Measurements from ENCODE around the gene FIGNL1. TPM values are rescaled to one million over a fixed set of nuclear protein-coding genes. Genes with fewer than 3 reads are reported as not detected.

Gene FIGNL1
- total RNA-seq, 1 experiment from 2014 or later, result 14.5 TPM

DNA sequence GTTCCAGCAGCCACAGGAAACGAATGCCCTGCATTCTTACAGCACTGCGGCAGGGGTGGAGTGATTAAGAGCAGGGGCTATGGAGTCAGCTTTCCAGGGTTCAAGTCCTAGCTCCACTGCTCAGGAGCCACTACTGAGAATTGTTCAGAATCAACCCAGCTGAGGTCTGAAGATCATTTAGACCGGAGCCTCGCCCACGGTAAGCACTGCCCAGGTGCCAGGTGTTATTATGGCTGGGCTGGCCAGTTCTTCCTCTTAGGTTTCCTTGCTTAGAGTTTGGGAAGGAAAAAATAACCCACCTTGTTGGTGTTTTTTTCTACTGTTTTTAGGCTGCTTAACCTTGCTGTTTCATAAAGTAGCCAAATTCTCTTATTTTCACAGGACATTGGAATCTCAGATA lies 4.8 kb upstream of the FIGNL1 start:
- no peak for TF ChIP-seq CTCF (IDR thresholded peaks at IDR 0.05; ENCODE audit: unreplicated experiment)
- no peak overlapping the region for H3K4me3 Mint-ChIP-seq (ENCODE audit: unreplicated experiment)
- no peaks in the 10 kb centered on the region for H3K9me3 Mint-ChIP-seq (ENCODE audit: unreplicated experiment)
- no TSS peak for BruUV-seq (replicated peaks)
- H3K4me1 Mint-ChIP-seq (ENCODE audit: insufficient read depth, unreplicated experiment), result no peaks in the 10 kb centered on the region
- CTCF ChIA-PET, result interaction anchor here (3.0 kb wide), 1 partner anchor 12 kb away, joined by 21 read pairs; no protein-coding TSS in a partner anchor
- H3K36me3 Mint-ChIP-seq (ENCODE audit: insufficient read depth, unreplicated experiment), result peaks cover 6% of the 10 kb centered on the region
- DNase-seq (ENCODE audit: unreplicated experiment), result no peak
- peaks cover 9% of the 10 kb centered on the region for H3K27me3 Mint-ChIP-seq (ENCODE audit: insufficient read depth, unreplicated experiment)
- no peak overlapping the region for H3K27ac Mint-ChIP-seq (ENCODE audit: low read depth, unreplicated experiment)
- intact Hi-C loops (cut with micrococcal nuclease), result no loop called here
- POLR2A ChIA-PET, result no interaction called here

DNA sequence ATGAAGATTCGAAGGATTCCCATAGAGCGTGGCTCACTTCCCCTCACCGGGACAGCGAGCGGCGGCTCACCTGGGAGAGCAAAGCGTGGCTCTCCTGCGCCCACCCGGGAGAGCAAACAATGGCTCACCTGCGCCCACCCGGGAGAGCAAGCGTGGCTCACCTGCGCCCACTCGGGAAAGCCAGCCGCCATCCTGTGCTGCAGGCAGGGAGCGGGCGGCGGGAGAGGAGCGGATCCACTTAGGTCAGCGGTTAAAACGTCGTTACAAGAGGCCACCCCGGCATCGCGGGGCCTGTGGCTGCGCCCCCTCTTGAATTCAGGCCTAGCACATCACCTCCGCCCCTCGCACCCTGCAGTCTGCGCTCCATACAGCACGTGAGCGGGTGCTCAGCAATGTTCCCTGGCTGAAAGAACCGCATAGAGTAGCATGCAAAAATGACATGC lies 461 bp upstream of the FIGNL1 start:
- POLR2A ChIA-PET, result interaction anchor here (0.6 to 0.8 kb wide), 6 partner anchors 49 to 684 kb away, joined by 3 read pairs; no protein-coding TSS in a partner anchor
- Mint-ChIP-seq H3K27me3 (ENCODE audit: insufficient read depth, unreplicated experiment) (peaks cover under 1% of the 10 kb centered on the region), H3K4me1 (ENCODE audit: insufficient read depth, unreplicated experiment) (peaks cover 22% of the 10 kb centered on the region), H3K4me3 (ENCODE audit: unreplicated experiment) (peak overlapping the region; percentile 92), H3K27ac (ENCODE audit: low read depth, unreplicated experiment) (peak overlapping the region; percentile 59), H3K9me3 (ENCODE audit: unreplicated experiment) (no peaks in the 10 kb centered on the region), H3K36me3 (ENCODE audit: insufficient read depth, unreplicated experiment) (no peaks in the 10 kb centered on the region)
- no peak for DNase-seq (ENCODE audit: unreplicated experiment)
- BruUV-seq (replicated peaks), result no TSS peak
- no peak for TF ChIP-seq CTCF (IDR thresholded peaks at IDR 0.05; ENCODE audit: unreplicated experiment)
- intact Hi-C loops (cut with micrococcal nuclease), result no loop called here
- CTCF ChIA-PET, result interaction anchor here (1.8 kb wide), 1 partner anchor 711 kb away, joined by 6 read pairs; no protein-coding TSS in a partner anchor

- ChIA-PET CTCF (interaction anchor here (0.6 to 2.4 kb wide), 4 partner anchors 19 to 712 kb away, joined by 3 to 13 read pairs (median 4); no protein-coding TSS in a partner anchor), POLR2A (no interaction called here)
- Mint-ChIP-seq H3K27me3 (ENCODE audit: insufficient read depth, unreplicated experiment) (no peaks in the 10 kb centered on the region), H3K4me1 (ENCODE audit: insufficient read depth, unreplicated experiment) (peaks cover 22% of the 10 kb centered on the region), H3K4me3 (ENCODE audit: unreplicated experiment) (peak overlapping the region; percentile 92), H3K36me3 (ENCODE audit: insufficient read depth, unreplicated experiment) (peaks cover under 1% of the 10 kb centered on the region), H3K9me3 (ENCODE audit: unreplicated experiment) (no peaks in the 10 kb centered on the region), H3K27ac (ENCODE audit: low read depth, unreplicated experiment) (peak overlapping the region; percentile 59)
- intact Hi-C loops (cut with micrococcal nuclease), result no loop called here
- BruUV-seq (replicated peaks), result no TSS peak
- no peak for TF ChIP-seq CTCF (IDR thresholded peaks at IDR 0.05; ENCODE audit: unreplicated experiment)
- DNase-seq (ENCODE audit: unreplicated experiment), result no peak
Measured at GRCh38 chr7:50449501-50449880, 659 bp downstream of the FIGNL1 start.

- no peak for DNase-seq (ENCODE audit: unreplicated experiment)
- intact Hi-C loops (cut with micrococcal nuclease), result no loop called here
- ChIA-PET POLR2A (interaction anchor here (0.6 kb wide), 1 partner anchor 524 kb away, joined by 3 read pairs; no protein-coding TSS in a partner anchor), CTCF (interaction anchor here (0.6 to 2.4 kb wide), 4 partner anchors 19 to 712 kb away, joined by 3 to 13 read pairs (median 4); no protein-coding TSS in a partner anchor)
- H3K4me1 Mint-ChIP-seq (ENCODE audit: insufficient read depth, unreplicated experiment), result peaks cover 22% of the 10 kb centered on the region
- H3K9me3 Mint-ChIP-seq (ENCODE audit: unreplicated experiment), result no peaks in the 10 kb centered on the region
- BruUV-seq (replicated peaks), result no TSS peak
- peaks cover 7% of the 10 kb centered on the region for H3K36me3 Mint-ChIP-seq (ENCODE audit: insufficient read depth, unreplicated experiment)
- no peaks in the 10 kb centered on the region for H3K27me3 Mint-ChIP-seq (ENCODE audit: insufficient read depth, unreplicated experiment)
- TF ChIP-seq CTCF (IDR thresholded peaks at IDR 0.05; ENCODE audit: unreplicated experiment), result no peak
- H3K27ac Mint-ChIP-seq (ENCODE audit: low read depth, unreplicated experiment), result peak overlapping the region; percentile 47
- H3K4me3 Mint-ChIP-seq (ENCODE audit: unreplicated experiment), result peak overlapping the region; percentile 92
Measured at GRCh38 chr7:50448823-50449222, 1.3 kb downstream of the FIGNL1 start.

Data from MCF 10A (cell line).